Erythroblast (primary cell): ENCODE data around the gene TSC22D4.

Experiments used
- GATA1 ChIP-seq: IDR thresholded peaks from 2 replicates; pipeline ENCODE4 v1.6.1; 2011; ENCODE audit warnings: low read depth, mild to moderate bottlenecking, control low read depth, low read length, moderate library complexity
- POLR2A ChIP-seq: IDR thresholded peaks from 2 replicates; pipeline ENCODE4 v1.6.1; 2011; ENCODE audit warnings: mild to moderate bottlenecking, low read length

GRCh38 chr7:100418930-100419659 is 59.9 kb downstream of the TSC22D4 start:
- no peak for TF ChIP-seq POLR2A
- TF ChIP-seq GATA1, result no peak
